ENCODE measurements around the gene SLC6A8.

Gene SLC6A8

DNA sequence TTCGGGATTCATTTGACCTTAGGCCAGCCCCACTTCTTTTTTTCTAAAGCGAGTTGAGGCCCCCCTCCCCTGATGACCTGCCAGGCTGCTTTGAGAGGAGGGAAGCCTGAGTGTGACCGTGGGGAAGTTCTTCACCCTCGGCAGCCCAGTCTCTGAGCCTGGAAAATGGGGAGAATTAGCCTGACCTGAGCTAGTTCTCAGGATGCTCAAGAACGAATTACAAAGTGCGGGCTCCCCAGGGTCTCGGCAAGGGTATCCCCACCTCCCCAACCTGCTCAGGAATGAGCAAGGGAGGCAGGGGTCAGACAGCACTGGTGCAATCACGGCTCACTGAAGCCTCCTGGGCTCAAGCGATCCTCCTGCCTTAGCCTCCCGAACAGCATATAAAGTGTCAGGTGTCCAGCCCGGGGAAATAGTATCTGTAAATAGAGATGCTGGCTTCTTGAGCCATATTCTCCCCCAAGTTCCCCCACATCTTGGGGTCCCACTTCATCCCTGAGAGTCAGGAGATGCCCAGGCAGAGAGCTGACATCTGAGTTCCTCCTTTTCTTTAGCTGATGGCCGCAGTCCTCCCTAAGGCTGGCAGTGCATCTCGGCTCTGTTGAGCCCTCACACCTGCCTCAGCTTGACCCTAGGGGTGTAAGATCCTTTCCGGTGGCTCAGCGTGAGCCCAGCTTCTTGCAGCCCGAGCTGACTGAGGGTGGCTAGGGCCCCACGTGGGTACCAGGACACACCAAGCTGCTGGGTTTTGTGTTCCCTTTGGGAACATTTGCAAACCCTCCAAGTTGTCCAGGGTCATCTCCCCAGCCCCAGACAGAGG, 39.2 kb upstream of the SLC6A8 start:
- no peak for DNase-seq

DNA sequence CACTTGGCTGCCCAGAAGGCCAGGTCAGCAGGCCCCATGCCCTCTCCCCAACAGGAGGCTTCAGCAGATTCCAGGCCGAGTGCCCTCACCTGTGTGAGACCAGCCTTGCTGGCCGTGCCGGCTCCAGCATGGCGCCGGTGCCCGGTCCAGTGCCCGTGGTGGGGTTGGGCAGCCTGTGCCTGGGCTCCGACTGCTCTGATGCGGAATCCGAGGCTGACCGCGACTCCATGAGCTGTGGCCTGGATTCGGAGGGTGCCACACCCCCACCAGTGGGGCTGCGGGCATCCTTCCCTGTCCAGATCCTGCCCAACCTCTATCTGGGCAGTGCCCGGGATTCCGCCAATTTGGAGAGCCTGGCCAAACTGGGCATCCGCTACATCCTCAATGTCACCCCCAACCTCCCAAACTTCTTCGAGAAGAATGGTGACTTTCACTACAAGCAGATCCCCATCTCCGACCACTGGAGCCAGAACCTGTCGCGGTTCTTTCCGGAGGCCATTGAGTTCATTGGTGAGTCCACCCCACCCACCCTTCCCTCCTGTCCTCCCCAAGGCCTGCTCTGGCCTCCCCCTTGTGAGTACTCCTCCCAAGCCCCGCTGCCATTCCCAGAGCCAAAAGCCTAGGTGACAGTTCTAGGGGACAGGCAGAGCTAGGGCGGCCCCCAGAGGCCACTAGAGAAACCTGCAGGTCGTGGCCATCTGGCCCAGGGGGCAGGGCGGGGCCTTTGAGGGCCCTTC, 38.4 kb upstream of the SLC6A8 start:
- no peak for DNase-seq

DNA sequence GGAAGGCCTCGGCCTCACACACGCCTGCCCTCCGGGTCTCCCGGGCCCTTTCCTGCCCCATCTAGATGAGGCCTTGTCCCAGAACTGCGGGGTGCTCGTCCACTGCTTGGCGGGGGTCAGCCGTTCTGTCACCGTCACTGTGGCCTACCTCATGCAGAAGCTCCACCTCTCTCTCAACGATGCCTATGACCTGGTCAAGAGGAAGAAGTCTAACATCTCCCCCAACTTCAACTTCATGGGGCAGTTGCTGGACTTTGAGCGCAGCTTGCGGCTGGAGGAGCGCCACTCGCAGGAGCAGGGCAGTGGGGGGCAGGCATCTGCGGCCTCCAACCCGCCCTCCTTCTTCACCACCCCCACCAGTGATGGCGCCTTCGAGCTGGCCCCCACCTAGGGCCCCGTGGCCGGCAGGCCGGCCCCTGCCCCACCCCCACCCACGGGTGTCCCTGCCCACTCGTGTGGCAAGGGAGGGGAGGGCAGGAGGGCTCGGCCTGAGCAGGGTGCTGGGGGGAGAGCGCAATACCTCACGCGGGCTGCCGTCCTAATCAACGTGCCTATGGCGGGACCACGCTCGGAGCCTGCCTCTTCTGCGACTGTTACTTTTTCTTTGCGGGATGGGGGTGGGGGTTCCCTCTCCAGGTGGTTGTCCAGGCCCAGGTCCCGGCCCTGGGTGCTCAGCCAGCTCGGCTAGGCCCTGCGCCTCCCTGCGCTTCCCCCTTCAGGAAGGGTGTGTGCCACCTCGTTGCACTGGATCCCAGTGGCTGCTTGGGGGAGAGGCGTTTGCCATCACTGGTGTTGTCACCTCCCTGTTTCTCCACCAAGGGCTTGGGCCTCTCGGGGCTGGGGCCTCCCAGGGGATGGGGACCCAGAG, 37.6 kb upstream of the SLC6A8 start:
- DNase-seq: no peak

DNA sequence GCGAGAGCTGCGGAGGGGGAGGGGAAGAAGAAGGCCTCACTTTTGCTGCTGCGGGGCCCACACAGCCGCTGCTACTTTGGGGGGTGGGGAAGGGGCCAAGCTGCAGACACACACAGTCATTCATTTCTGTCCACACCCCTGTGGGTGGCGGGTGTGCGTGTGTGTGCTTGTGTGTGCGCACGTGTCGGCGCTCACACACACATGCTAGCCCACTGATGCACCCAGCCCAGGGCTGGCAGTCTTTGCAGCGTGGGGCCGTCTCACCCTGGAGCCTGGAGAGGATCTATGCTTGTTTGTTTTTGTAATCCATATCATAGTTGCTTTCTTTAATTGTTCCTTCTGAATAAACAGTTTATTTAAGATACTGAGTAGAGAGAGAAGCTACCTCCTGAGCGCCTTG, 36.8 kb upstream of the SLC6A8 start:
- DNase-seq: no peak

DNA sequence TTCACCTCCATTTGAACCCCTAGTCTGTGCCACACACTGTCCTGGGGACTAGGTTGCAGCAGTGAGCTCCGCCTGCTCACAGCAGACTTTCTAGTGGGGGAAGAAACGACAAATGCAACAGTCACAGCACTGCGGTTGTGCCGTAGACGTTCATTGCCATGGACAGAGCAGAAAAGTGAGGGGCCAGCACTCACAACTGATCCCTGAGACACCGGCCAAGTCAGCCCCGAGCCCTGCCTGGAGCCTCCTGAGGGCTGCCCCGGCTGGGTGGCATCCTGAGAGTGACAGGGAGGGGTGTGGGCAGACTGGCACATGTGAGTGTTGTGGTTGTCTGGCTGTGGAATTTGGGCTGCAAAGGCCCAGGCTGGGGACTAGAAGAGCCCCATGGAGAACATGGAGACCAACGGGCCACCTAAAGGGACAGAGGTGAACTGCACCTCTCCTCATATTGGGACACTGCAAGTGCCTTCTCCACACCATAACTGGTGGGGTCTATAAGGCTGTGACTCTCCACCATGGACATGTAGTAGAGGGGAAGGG, 36.1 kb upstream of the SLC6A8 start:
- no peak for DNase-seq

DNA sequence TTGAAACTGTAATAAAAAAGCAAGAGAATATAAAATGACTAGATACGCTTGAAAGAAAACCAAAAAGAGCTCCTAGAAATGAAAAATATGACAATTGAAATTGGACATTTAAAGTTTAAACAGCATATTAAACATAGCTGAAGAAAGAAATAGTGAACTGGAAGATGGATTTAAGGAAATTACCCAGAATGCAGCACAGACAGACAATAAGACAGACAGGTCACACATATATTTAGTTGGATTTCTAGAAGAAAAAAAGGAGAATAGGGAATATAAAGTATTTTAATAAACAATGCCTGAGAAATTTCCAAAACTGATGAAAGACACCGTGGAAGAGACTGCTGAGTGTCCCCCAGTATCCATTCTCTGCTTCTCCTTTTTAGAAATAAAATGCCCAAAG, 34.2 kb upstream of the SLC6A8 start:
- no peak for DNase-seq

DNA sequence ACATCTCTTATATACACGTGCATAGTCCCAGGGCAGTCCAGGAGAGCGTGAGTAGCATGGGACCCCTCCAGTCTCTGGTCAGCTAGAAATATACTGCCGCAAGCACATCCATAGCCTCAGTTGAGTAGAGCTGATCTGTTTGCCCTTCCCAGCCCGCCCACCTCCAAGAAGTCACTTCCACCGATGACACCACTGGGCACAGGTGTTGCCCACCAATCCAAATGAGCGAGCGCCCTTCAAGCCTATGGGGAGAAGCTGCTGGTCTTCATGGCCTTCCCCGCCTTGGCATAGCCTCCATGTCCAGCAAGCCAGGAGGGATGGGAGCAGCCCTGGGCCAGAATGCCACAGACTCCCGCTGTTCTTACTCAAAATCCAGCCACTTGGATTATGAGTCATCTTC, 30.6 kb upstream of the SLC6A8 start:
- no peak for DNase-seq

DNA sequence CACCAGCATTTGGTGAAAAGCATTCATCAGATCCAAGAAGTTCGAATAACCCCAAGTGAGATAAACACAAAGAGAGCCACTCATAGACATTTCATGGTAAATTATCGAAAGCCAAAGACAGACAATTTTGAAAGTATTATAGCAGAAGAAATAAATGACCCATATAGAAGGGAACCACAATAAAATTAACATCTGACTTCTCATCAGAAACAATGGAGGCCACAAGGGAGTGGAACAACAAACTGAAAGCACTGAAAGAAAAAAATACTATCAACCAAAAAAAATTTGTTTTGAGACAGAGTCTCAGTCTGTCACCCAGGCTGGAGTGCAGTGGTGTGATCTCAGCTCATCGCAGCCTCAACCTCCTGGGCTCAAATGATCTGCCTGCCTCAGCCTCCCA, 28.5 kb upstream of the SLC6A8 start:
- no peak for DNase-seq

DNA sequence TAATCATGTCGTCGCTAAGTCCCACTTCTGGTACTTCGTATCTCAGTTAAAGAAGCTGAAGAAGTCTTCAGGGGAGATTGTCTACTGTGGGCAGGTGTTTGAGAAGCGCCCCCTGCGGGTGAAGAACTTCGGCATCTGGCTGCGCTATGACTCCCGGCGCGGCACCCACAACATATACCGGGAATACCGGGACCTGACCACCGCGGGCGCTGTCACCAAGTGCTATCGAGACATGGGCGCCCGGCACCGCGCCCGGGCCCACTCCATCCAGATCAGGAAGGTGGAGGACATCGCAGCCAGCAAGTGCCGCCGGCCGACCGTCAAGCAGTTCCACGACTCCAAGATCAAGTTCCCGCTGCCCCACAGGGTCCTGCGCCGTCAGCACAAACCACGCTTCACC, 25.5 kb upstream of the SLC6A8 start:
- no peak for DNase-seq

DNA sequence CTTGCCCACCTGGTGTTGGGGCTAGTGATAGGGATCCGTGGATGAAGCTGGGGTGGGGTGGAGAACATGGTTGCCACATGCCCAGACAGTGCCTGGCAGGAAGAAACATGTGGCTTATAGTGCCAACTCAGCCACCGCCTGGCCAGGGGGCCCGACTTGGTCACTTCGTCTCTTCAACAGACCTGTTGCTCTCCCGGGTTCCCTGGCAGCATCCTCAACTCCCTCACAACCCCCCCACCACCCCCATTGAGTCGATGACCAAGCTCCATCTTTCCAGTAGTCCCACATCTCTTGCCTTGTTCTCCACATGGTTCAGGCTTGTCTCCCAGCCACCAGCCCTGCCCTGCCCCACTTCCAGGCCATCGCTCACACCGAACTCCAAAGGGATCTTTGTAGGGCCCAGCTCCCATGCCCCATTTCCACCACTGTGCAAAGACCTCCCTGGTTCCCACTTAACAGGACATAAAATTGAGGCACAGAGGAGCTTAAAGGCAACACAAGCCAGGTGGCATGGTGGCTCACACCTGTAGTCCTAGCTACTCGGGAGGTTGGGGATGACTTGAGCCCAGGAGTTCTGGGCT, 21.9 kb upstream of the SLC6A8 start:
- no peak for DNase-seq

DNA sequence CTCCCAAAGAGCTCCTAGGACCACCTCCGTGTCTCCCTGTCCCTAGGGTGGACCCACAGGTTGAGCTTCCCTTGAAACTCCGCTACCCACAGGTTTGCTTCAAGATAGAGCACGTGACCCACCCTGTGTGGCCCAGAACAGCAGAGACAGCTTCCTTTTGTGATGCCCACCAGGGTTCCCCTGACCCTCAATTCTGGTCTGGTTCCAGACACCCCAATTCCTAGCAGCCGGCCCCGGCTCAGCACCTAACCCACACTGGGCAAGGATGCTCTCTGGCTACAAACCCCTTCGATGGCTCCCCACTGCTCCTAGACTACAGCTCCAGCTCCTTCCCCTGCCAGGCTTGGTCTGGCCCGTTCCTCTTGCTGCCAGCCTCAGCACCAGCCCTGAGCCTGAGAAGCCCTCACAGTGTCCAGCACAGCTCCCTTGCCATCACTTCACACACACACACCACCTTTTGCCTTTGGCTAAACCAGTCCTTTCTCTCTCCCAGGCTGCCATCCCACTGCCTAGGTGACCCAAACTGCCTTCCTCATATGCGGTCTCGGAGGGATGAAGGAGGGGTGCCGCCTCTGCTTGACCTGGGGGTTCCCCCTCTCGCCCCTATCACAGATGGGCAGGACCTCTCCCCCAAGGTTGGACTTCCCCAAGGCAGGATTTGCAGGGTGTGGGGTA, 20.3 kb upstream of the SLC6A8 start:
- DNase-seq: no peak

DNA sequence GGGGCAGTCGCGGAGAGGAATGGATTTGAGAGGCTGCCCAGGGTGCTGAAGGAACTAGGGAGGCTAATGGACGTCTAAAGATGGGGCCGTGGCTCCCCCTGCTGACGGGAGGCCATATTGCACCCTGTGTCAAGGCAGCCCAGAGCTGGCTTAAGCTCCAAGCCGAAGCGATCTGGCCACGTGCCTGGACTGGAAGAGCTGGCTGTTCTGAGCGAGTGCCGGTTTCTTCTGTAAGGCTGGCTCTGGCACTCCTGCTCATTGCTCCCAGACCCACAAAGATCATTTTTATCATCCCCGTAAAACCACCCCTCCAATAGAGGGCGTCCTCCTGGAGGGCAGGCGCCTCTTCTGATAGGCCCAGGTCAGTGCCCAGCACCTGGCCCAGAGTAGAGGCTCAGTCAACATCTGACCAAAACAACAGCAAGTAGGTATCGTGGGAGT, 19.8 kb upstream of the SLC6A8 start:
- DNase-seq: peak; percentile 19

DNA sequence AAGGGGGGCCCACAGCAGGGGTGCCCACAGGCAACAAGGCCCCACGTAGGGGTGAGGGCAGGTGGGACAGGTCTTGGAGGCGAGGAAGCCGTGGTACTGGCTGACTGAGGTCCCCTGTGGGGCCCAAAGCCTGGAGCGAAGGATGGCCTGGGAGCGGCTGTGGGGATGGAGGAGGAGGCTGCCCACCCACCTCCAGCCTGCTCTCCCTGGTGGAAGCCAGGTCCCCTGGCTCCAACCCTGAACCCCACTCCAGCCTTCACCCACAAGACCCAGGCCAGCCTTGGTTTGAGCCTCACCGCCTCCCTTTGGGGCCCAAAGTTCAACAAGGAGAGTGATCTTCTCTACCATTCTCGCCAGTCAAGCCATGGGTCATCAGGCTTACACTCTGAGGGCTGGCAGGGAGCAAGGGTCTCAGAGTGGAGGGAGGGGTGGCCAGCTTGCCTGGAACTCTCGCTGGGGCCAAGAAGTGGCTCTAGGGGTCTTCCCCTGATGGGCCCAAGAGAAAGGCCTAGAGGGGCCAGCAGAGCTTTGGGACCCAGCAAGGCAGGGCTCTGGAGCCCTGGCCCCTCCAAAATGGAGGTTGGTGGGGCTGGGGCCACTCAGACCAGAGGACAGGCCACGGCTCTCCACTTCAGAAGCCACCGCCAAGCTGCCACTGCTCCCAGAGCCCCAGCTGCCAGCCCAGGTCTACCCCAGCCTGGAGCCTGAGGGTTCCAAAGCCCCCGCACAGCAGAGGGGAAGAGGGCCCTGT, 19.1 kb upstream of the SLC6A8 start:
- no peak for DNase-seq

DNA sequence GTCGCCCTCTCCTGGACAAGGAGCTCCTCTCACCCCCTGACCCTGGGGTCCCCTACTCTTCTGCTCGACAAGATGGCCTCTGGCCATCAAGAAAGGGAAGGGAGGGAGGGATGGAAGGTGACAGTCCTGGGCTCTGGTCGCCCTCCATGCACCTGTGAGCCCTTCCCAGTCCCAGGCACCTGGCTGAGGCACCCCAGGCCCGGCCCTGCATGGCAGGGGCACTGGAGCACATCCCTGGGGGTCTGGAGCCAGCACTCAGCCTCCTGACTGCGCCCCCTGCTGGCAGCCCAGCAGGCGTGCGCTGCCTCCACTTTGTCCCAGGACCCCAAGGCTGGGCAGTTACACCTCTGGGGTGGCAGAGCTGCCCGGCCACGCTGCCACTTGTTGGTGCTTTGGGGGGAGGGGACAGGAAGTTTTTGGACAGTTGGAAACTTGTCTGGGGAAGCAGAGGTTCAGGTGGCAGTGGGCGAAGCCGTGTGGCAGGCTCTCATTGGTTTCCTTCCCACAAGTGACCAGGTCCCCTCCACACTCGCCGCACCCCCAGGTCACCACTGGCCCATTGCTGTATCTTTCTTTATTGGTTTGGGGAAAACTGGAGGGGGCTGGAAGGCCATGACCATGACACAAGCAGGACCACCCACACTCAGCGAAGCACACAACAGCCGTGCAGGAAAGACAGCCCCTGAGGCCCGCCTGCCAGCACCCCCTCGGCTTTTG, 18.4 kb upstream of the SLC6A8 start:
- no peak for DNase-seq

DNA sequence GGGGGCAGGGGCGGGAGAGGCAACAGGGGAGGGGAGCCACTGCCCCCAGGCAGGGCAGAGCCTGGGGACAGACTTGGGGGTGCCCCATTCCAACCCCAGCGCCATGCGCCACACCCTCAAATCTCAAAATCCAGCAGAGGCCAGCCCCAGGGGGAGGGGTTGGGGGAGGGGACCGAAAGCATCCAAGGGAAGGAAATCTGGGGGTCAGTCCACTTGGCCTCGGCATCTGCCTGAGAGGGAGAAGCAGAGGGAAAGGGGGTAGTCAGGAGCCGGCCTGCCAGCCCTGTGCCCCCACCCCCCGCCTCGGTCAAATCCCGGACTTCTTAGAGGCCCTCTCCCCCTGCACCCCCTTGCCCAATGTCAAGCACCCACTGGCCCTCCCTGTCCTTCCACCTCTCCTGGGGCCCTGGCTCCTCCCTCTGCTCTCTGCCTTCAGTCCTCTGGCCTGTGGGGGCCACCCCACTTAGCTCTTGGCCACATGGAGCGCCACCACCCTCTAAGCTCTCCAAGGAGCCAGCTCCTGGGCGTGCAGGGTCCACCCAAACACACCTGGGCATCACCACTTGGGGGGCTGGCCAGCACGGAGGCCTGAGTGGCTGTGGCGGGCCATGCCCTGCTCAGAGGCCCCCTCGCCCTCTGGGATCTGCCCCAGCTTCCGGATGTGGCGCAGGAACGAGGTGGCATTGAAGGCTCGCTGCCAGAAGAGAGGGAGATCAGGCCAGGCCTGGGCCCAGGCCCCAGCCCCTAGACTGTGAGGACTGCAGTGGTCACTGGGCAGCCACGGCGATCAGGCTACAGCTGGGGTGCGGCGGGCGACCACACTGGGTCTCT, 17.6 kb upstream of the SLC6A8 start:
- no peak for DNase-seq

DNA sequence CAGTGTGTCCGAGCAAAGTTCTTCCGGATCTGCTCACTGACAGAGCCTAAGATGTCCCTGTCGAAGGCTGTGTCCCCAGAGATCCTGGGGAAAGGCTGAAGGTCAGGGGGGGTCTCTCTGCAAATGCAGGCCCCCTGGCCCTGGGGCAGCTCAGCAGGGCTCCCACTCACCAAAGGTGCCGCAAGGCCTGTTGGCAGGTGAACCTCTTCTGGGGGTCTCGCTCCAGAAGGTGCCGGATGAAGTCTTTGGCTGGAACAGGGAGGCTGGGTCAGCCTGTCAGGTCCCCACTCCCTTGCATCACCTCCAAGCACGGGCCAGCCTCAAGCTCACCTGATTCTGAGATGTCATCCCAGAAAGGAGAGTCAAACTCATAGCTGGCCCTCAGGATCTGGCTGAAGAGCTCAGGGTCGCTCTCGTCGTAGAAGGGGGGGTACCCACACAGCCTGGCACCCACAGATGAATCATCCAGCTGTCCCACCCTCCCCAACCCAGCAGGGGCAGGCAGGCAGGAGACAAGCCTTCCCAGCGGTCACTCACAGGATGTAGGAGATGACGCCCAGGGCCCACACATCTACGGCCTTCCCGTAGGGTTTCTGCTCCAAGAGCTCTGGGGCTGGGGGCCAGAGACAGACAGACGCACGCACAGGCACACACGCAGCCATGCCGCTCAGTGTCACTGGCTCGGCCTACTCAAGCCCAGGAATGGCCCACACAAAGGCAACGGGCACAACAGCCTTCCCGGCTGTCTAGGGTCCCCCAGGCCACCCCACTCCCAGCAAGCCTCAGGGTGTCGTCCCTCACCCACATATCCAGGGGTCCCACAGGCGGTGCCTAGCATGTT, 16.8 kb upstream of the SLC6A8 start:
- no peak for DNase-seq

DNA sequence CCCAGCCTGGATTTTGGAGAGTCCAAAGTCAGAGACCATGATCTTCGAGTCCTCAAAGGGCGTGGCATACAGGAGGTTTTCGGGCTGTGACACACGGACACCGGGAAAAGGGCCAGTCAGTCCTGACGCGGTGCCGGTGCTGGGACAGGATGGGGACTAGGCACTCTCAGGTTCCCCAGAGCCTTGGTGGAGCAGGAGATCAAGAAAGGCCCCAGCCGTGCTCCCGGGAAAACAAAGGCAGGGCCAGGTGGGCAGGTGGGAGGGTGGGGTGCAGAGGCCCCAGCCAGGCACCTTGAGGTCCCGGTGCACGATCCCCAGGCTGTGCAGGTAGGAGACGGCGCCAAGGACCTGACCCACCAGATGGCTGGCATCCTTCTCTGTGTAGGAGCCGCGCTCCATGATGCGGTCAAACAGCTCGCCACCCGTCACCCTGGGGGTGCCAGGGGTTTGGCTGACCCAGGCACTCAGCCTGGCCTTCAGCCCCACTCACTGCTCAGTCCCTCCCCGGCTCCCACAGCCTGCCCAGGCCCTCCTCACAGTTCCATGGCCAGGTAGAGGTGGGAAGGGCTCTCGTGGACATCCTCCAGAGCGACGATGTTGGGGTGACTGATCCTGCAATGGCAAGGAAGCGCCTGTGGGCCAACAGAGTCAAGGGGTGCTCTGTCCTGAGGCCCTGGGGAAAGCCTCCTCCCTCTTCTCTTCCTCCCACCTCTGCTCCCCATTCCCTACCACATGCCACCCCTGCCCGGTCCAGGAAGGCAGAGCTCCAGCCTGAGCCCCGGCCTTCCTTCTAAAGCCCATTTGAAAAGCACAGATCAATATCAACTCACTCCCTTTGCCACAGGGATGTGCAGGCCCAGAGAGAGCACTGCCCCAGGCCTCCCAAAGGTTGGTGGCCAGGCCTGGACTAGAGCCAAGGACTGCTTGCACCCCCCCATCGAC, 15.9 kb upstream of the SLC6A8 start:
- DNase-seq: no peak
